Measurements from ENCODE around the gene GUCY2C. TPM values are rescaled to one million over a fixed set of nuclear protein-coding genes. Genes with fewer than 3 reads are reported as not detected.

GUCY2C gene
- polyA plus RNA-seq, 1 donor from 2014 or later: 0.85 TPM

DNA sequence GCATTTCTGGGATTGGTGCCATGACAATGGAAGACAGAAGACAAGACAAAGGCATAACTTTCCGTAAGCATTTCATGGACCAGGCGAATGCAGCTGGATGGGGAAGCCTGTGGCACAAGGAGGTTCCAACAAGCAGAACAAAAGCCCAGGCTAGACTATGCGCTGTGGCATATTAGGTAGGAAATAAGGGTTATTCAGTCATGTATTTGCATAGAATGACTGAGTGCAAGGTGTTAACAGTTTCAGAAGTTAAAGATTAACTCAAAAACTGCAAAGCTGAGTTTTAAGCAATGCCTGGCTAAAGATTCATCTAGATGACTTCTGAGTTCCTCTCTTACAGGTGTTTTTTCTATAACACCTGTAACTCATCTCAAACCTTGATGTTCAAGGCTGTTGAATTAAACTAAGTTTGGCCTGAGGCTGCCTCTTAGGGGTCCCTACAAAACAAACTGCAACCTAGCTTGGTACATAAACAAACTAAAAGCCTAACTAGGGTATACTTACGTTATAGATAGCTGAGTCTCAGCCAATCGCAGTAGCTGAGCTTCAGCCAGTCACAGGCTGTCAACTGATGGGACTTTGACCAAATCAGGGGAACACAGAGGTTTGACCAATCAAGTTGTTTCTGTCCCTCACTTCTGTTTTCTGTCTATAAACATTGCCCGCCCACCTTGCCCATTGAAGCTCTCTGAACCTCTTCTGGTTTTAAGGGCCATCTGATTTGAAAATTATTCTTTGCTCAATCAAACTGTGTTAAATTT, 76.5 kb downstream of the GUCY2C start:
- Mint-ChIP-seq H3K4me1 (peaks cover 19 to 27% (median 24%) of the 10 kb centered on the region in 3 donors), H3K36me3 (no peaks in the 10 kb centered on the region), H3K27me3 (no peaks in the 10 kb centered on the region), H3K9me3 (peaks cover 0 to 3% (median 0%) of the 10 kb centered on the region in 3 donors), H3K27ac (peak overlapping the region in 1 of 3 donors; percentile 48), H3K4me3 (no peak overlapping the region)

DNA sequence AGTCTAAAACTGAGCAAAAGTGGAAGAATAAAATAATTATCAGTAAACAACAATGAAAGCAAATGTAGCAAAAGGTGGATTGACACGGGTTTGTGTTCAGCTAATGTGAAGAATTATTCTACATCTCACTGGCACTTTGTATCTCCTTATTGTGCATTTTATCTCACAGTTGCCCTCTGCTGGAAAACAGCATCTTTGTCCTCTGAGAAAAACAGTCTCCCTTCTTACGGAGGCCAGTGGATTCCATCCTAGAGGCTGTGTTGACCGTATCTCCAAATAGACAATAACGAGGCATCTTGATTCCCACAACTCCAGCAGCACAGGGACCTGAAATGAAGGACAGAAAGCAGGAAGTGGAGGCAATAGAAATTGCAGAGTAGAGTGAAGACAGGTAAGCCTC, 77.4 kb downstream of the GUCY2C start:
- H3K4me3 Mint-ChIP-seq: no peak overlapping the region
- peak overlapping the region in 1 of 3 donors; percentile 32 for H3K27ac Mint-ChIP-seq
- H3K9me3 Mint-ChIP-seq: peaks cover 0 to 3% (median 0%) of the 10 kb centered on the region in 3 donors
- H3K36me3 Mint-ChIP-seq: no peaks in the 10 kb centered on the region
- H3K27me3 Mint-ChIP-seq: no peaks in the 10 kb centered on the region
- peaks cover 24 to 34% (median 28%) of the 10 kb centered on the region in 3 donors for H3K4me1 Mint-ChIP-seq

DNA sequence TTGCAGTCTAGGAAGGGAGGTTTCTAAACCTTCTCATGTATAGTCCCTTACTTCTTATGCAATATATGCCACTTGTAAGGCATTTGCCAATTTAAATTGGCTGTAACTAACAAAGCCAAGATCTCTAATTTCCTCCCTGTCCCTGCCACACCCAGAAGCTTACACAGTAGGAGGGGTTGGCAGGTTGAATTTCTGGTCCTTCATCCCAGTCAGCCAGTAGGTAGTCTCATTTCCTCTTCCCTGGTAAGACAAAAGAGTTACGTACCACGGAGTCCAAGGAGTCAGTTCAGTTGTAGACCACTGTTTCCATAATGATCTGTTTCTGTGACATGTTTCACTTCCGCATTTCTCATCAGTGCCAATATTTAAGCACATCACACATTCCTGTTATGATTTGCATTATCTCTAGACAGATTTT, 81.7 kb downstream of the GUCY2C start:
- H3K27me3 Mint-ChIP-seq: peaks cover 1% of the 10 kb centered on the region
- H3K9me3 Mint-ChIP-seq: peaks cover 0 to 7% (median 5%) of the 10 kb centered on the region in 3 donors
- H3K27ac Mint-ChIP-seq: peak overlapping the region; percentile 74 to 98 (median 88)
- peaks cover 24 to 36% (median 28%) of the 10 kb centered on the region in 3 donors for H3K4me1 Mint-ChIP-seq
- H3K36me3 Mint-ChIP-seq: no peaks in the 10 kb centered on the region
- H3K4me3 Mint-ChIP-seq: peak overlapping the region; percentile 54 to 87 (median 82)

DNA sequence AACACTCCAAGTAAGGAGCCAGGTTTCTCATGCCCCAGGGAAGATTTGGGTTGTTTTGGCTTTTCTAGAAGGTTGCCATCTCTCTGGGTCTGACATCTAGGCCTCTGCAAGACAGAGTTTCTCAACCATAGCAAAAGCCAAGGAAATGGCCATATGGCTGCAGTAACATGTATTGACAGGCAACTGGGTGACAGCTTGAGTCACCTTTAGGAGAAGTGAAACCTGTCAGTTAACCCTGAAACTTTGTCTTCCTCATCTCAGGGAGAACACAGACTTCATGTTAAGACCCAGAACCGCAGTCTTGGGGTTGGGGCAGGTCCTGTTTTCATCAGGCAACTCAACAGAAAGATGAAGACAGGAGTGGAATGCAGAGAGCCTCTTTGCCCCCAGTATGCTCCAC, 82.7 kb downstream of the GUCY2C start:
- Mint-ChIP-seq H3K27ac (peak overlapping the region; percentile 74 to 98 (median 88)), H3K4me3 (peak overlapping the region; percentile 63 to 87 (median 82)), H3K9me3 (peaks cover 2 to 7% (median 6%) of the 10 kb centered on the region in 3 donors), H3K4me1 (peaks cover 16 to 27% (median 21%) of the 10 kb centered on the region in 3 donors), H3K36me3 (peaks cover 2% of the 10 kb centered on the region), H3K27me3 (peaks cover 1% of the 10 kb centered on the region)

DNA sequence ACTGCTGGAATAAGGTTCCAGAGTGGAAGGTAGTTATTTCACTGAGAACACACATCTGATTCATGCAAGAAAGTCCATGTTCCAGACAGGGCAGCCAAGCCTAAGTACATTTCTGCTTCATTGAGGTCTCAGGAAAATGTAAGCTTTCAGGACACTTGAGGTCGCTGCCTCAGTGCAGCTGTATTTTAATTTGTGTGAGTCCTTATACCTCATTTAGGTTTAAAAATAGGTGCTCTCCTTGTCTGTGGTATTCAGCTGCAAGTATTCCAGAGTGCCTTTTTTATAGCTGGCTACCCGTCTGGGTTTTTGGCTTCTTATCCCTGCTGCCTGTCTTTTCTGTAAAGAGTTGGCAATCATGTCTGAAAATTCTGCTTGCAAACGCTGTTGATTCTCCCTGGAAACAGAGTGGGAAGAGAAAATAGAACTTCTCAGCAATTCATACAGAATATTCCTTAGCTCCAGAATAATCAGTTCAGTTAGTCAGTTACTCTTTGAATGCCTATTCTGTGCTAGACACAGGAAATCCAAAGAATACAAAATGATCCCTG, 83.4 kb downstream of the GUCY2C start:
- Mint-ChIP-seq H3K4me1 (peaks cover 16 to 25% (median 20%) of the 10 kb centered on the region in 3 donors), H3K9me3 (peaks cover 5 to 12% (median 7%) of the 10 kb centered on the region in 3 donors), H3K4me3 (peak overlapping the region in 3 of 4 donors; percentile 63 to 87 (median 78)), H3K27ac (peak overlapping the region; percentile 74 to 98 (median 88)), H3K36me3 (peaks cover 3% of the 10 kb centered on the region), H3K27me3 (peaks cover 1% of the 10 kb centered on the region)

DNA sequence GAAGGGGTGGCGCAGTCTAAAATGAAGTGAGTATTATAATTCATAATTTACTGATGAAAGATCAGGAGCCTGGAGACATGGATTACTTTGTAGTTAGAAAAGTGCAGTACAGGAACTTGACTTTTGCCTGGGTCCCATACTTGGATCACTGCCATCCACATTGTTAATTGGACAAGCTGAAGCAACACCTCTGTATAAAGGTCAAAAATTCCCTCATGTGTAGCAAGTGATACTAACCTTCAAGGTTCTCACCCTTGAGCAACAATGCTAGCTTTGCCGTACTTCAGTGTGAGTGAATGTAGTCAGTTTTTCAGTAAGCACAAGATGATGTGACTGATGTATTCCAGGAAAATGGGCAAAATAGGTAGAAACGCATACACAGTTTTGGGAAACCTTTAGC, 84.1 kb downstream of the GUCY2C start:
- H3K36me3 Mint-ChIP-seq: peaks cover 3% of the 10 kb centered on the region
- H3K4me1 Mint-ChIP-seq: peaks cover 16 to 25% (median 20%) of the 10 kb centered on the region in 3 donors
- H3K27me3 Mint-ChIP-seq: peaks cover 1% of the 10 kb centered on the region
- H3K9me3 Mint-ChIP-seq: peaks cover 6 to 20% (median 14%) of the 10 kb centered on the region in 3 donors
- no peak overlapping the region for H3K4me3 Mint-ChIP-seq
- H3K27ac Mint-ChIP-seq: no peak overlapping the region

DNA sequence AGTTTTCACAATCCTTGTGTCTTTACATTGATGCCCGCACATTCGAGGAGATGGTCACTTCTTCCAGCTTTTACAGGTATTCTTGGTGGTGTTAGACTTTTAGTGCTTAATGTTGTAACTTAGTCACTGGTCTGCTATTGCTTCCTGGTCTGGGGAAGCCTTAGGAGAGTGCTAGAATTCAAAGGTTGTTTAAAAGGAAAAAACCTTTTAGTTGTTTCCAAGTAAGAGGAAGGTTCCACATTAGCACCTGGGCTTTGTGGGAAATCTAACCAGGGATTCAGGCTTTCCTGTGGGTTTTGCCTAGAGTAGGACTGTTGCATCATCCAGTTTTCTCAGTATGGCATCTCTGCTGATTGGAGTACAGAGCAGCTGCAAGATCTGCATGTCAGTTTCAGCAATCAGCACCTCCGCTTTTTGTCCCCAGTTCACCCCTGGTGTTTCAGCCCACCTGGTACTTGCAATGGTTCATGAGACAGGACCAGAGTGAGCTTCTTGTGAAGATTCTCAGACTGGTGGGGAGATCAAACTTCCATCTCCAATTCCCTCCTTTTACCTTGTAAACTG, 84.7 kb downstream of the GUCY2C start:
- H3K27ac Mint-ChIP-seq: no peak overlapping the region
- H3K4me3 Mint-ChIP-seq: no peak overlapping the region
- H3K4me1 Mint-ChIP-seq: peaks cover 16 to 25% (median 20%) of the 10 kb centered on the region in 3 donors
- peaks cover 1% of the 10 kb centered on the region for H3K27me3 Mint-ChIP-seq
- H3K36me3 Mint-ChIP-seq: peaks cover 3% of the 10 kb centered on the region
- peaks cover 6 to 22% (median 17%) of the 10 kb centered on the region in 3 donors for H3K9me3 Mint-ChIP-seq

DNA sequence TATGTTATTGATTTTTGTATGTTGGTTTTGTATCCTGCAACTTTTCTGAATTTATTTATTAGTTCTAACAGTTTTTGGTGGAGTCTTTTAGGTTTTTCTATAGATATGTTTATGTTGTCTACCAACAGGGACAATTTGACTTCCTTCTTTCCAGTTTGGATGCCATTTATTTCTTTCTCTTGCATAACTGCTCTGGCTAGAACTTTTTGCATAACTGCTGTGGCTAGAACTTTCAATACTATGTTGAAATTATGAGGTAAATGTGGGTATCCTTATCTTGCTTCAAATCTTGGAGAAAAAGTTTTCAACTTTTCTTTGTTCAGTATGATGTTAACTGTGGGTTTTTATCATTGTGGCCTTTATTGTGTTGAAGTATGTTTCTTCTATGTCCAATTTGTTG, 88.8 kb downstream of the GUCY2C start:
- H3K4me1 Mint-ChIP-seq: peaks cover 0 to 2% (median 0%) of the 10 kb centered on the region in 3 donors
- peaks cover 4% of the 10 kb centered on the region for H3K36me3 Mint-ChIP-seq

DNA sequence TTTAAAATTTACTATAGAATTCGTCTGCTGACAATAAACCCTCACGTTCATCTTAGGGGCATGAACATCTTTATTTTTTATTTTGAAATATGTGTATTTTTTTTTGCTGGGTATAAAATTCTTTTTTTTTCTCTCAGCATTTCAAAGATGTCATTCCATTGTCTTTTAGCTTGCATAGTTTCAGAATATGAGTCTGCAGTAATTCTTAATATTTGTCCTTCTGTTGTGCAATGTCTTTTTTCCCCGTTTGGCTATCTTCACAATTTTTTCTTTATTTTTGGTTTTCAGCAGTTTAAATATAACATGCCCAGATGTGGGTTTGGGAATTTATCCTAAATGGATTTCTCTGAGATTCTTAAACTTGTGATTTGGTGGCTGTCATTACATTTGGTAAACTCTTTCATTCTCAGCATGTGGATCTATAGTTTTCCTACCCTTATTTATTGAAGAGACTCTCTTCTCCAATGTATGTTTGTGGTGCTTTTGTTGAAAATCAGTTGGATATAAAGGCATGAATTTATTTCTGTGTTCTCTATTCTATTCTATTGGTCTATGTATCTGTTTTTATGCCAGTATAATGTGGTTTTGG, 90.9 kb downstream of the GUCY2C start:
- Mint-ChIP-seq H3K4me1 (peaks cover 0 to 6% (median 1%) of the 10 kb centered on the region in 3 donors), H3K4me3 (no peak overlapping the region), H3K9me3 (peaks cover 10 to 30% (median 27%) of the 10 kb centered on the region in 3 donors), H3K27ac (no peak overlapping the region), H3K36me3 (peaks cover 4% of the 10 kb centered on the region), H3K27me3 (no peaks in the 10 kb centered on the region)

More for the DNA sequence above, 88.8 kb downstream of the GUCY2C start:
- H3K27ac Mint-ChIP-seq: no peak overlapping the region
- no peak overlapping the region for H3K4me3 Mint-ChIP-seq
- H3K9me3 Mint-ChIP-seq: peaks cover 10 to 35% (median 31%) of the 10 kb centered on the region in 3 donors
- no peaks in the 10 kb centered on the region for H3K27me3 Mint-ChIP-seq

DNA sequence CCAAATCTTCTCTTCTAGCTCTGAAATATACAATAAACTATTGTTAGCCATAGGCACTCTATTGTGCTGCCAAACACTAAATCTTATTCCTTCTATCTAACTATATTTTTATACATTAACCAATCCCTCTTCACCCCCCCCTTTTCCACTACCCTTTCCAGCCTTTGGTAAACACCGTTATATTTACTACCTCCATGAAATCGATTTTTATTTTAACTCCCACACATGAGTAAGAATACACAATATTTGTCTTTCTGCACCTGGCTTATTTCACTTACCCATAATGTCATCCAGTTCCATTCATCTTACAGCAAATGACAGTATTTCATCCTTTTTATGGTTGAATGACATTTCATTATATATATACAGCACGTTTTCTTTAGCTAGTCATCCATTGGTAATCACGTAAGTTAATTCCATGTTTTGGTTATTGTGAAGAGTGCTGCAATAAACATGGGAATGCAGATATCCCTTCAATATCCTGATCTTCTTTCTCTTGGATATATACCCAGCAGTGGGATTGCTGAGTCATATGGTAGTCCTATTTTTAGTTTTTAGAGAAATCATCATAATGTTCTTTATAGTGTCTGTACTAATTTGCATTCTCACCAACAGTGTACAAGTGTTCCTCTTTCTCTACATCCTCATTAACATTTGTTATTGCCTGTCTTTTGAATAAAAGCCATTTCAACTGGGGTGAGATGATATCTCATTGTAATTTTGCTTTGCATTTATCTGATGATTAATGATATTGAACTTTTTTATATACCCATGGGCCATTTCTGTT, 94.5 kb downstream of the GUCY2C start:
- H3K4me1 Mint-ChIP-seq: peaks cover 0 to 6% (median 1%) of the 10 kb centered on the region in 3 donors
- no peak overlapping the region for H3K27ac Mint-ChIP-seq
- no peaks in the 10 kb centered on the region for H3K27me3 Mint-ChIP-seq
- no peak overlapping the region for H3K4me3 Mint-ChIP-seq
- peaks cover 5 to 35% (median 17%) of the 10 kb centered on the region in 3 donors for H3K9me3 Mint-ChIP-seq
- peaks cover 4% of the 10 kb centered on the region for H3K36me3 Mint-ChIP-seq

DNA sequence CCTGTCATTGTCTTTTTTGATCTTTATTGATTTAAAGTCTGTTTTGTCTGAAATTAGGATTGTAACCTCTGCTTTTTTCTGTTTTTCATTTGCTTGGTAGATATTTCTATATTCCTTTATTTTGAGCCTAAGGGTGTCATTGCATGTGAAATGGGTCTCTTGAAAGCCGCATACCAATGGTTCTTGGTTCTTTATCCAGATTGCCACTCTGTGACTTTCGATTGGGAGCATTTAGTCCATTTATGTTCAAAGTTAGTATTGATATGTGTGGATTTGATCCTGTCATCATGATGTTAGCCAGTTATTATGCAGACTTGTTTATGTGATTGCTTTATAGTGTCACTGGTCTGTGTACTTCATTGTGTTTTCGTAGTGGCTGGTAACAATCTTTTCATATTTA, 98.9 kb downstream of the GUCY2C start:
- Mint-ChIP-seq H3K4me1 (peaks cover 0 to 4% (median 1%) of the 10 kb centered on the region in 3 donors), H3K4me3 (no peak overlapping the region), H3K27me3 (no peaks in the 10 kb centered on the region), H3K9me3 (peaks cover 2 to 23% (median 4%) of the 10 kb centered on the region in 3 donors), H3K36me3 (peaks cover 5% of the 10 kb centered on the region), H3K27ac (no peak overlapping the region)

DNA sequence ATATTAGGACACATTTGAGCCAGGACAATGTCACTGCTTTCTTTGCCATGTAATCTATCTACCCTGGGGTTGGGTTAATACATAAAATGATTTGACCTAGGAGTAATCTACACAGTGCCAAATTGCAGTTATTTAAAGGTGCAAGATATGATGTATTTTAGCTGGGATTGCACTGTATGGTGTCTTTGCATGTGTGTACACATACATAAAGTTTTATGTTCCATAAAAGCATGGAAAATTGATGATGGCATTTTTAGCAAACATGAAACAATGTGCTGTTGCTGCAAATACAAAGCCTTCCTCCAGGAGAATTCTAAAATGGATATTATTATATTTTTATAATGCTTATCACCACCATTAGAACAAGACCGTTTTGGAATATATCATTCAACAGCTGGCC, 104.7 kb downstream of the GUCY2C start:
- Mint-ChIP-seq H3K36me3 (peaks cover 4% of the 10 kb centered on the region), H3K27me3 (no peaks in the 10 kb centered on the region), H3K9me3 (peaks cover 0 to 3% (median 3%) of the 10 kb centered on the region in 3 donors), H3K4me1 (peaks cover 0 to 1% (median 0%) of the 10 kb centered on the region in 3 donors), H3K27ac (no peak overlapping the region), H3K4me3 (no peak overlapping the region)

DNA sequence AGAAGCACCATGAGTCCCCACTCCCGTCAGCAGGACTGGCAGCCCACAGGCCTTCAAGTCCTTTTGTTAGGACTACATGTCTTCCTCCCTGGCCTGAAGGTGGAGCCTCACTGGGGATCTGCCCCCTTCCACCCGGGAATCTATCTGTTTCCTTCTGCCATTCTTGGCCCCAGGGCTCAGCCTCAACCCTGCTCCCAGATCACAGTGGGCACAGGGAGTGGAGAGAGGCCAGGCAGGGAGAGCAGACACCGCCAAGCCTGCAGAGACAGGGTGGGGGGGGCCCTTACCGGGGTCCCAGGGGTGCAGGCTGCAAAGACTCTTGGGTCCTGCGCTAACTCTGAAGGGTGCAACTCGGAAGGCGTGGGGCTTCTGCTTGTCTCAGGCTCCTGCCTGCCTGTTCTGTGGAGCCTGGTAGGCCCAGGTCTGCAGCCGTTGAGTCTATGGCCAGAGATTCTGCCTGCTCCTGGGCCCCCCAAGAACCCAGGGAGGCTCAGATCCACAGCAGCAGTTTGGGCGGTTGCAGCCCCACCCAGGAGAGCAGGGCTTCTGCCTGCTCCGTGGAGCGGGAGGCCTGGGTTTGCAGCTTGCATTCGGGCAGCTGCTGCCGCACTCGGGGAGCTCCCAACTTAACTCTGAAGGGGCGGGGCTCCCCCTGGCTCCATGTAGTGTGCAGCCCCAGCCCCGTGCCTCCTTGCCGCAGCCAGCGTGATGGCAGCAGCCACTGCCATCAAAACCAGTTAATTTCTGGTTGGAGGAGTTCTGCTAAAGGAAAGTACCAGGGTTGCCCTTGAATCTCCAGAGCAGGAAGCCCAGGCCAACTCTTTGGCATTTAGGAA, 107.0 kb downstream of the GUCY2C start:
- no peaks in the 10 kb centered on the region for H3K27me3 Mint-ChIP-seq
- no peaks in the 10 kb centered on the region for H3K9me3 Mint-ChIP-seq
- no peak overlapping the region for H3K4me3 Mint-ChIP-seq
- peaks cover 0 to 1% (median 0%) of the 10 kb centered on the region in 3 donors for H3K4me1 Mint-ChIP-seq
- peaks cover 2% of the 10 kb centered on the region for H3K36me3 Mint-ChIP-seq
- no peak overlapping the region for H3K27ac Mint-ChIP-seq

Measured in IgD-negative memory B cell (primary cell).